Measurements from ENCODE around the gene TTLL6. TPM values are rescaled to one million over a fixed set of nuclear protein-coding genes. Genes with fewer than 3 reads are reported as not detected.

TTLL6 gene
- total RNA-seq, 1 experiment from 2014 or later = 3.4 TPM

DNA sequence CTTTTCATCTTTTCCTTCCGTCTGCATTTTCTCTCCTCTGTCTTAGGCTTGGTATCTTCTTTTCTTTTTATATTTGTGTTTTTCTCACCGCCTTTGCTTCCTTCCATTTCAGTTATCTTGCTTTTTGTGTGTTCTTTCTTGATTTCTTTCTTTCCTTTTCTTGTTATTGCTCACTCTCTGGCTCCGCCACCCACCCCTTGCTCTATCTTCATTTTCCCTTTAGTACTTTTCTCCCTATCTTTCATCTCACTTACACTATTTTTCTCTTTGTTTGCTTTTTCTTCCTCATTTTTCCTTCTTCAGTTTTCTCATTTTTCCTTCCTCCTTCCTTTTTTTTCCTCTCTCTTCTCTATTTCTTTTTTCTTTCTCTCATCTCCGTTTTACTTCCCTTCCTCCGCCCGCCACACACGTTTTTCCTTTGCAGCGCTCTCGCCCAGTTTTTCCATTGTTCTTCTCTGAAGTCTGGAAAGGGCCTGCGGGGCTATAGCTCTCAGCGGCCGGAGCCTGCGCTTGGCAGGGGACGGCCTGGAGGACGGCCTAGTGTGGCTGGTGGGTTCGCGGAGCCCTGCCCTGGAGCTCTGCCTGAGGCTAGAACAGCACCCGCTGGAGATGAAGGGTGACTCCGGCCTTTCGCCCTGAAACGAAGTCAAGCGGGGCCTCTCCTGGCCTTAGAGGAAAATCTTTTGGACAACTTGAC lies 83.2 kb downstream of the TTLL6 start:
- H3K27me3 Mint-ChIP-seq (ENCODE audit: low read depth) = peaks cover 100% of the 10 kb centered on the region
- H3K9me3 Mint-ChIP-seq = no peaks in the 10 kb centered on the region
- H3K36me3 Mint-ChIP-seq = no peaks in the 10 kb centered on the region
- H3K4me3 Mint-ChIP-seq = peak overlapping the region; percentile 65
- DNase-seq (ENCODE audit: low spot score) (no peak), ATAC-seq (0 out of 2 replicates have a peak, but pooled peaks have one; percentile 4)
- ChIA-PET POLR2A (no interaction called here), CTCF (interaction anchor here (0.7 to 9.3 kb wide), 7 partner anchors 10 to 145 kb away, joined by 3 to 70 read pairs (median 4); partner anchors contain the start of genes PRAC1 and PRAC2)
- TF ChIP-seq, protein P1, sequence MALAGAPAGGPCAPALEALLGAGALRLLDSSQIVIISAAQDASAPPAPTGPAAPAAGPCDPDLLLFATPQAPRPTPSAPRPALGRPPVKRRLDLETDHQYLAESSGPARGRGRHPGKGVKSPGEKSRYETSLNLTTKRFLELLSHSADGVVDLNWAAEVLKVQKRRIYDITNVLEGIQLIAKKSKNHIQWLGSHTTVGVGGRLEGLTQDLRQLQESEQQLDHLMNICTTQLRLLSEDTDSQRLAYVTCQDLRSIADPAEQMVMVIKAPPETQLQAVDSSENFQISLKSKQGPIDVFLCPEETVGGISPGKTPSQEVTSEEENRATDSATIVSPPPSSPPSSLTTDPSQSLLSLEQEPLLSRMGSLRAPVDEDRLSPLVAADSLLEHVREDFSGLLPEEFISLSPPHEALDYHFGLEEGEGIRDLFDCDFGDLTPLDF (CRISPR knock-in tag; IDR thresholded peaks at IDR 0.05) = no peak
- TF ChIP-seq, protein P2, sequence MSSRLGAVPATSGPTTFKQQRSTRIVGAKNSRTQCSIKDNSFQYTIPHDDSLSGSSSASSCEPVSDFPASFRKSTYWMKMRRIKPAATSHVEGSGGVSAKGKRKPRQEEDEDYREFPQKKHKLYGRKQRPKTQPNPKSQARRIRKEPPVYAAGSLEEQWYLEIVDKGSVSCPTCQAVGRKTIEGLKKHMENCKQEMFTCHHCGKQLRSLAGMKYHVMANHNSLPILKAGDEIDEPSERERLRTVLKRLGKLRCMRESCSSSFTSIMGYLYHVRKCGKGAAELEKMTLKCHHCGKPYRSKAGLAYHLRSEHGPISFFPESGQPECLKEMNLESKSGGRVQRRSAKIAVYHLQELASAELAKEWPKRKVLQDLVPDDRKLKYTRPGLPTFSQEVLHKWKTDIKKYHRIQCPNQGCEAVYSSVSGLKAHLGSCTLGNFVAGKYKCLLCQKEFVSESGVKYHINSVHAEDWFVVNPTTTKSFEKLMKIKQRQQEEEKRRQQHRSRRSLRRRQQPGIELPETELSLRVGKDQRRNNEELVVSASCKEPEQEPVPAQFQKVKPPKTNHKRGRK (CRISPR knock-in tag; IDR thresholded peaks at IDR 0.05; ENCODE audit: borderline replicate concordance) = peak; percentile 94
- no peak overlapping the region for H3K27ac Mint-ChIP-seq
- peaks cover 35% of the 10 kb centered on the region for H3K4me1 Mint-ChIP-seq

DNA sequence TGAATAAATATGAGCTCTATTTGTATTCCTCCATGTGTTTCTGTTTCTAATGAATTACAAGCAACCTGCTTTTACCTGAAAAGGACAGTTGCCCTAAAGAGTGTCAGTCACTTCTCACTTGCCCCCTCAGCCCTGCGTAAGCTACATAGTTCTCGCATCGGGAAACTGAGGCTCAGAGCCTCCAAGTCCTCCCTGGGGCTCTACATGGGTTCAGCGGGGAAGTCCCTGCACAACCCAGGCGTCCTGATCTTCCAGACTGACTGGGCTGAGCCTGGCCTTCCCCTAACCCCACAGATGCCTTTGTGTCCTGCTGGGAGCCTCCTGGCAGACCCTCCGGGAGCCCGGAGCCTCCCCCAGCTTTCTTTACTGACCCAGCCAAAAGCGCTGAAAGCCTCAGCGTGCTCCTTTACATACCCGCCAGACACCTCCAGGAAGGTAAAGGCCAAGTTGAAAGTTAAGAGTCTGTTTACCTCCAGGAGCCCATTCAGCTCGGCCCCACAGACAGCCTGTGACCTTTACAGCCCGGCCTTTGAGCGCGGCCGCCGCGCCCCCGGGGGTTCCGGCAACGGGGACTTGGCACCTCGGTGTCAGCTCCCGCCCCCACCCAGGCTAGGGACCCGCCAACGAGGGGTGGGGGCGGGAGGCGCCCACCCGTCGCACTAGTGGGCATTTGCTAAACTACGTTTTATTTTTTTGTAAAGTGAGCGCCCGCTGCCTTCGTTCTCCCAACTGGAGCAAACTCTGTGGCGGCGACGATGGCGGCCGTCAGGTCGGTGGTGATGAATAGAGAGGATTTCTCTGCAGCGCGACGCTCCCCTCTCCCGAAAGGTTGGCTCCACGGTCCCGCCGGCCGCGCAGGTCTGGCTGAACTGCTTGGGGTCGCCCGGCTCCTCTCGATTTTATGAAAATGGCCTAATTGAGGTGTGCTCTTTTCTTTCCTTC lies 84.1 kb downstream of the TTLL6 start:
- ATAC-seq (peak; percentile 63), DNase-seq (ENCODE audit: low spot score) (no peak)
- H3K27me3 Mint-ChIP-seq (ENCODE audit: low read depth) = peaks cover 100% of the 10 kb centered on the region
- H3K9me3 Mint-ChIP-seq = no peaks in the 10 kb centered on the region
- peaks cover 31% of the 10 kb centered on the region for H3K4me1 Mint-ChIP-seq
- peak; percentile 82 for TF ChIP-seq ZNF423 (CRISPR knock-in tag; IDR thresholded peaks at IDR 0.05)
- TF ChIP-seq, protein P3, sequence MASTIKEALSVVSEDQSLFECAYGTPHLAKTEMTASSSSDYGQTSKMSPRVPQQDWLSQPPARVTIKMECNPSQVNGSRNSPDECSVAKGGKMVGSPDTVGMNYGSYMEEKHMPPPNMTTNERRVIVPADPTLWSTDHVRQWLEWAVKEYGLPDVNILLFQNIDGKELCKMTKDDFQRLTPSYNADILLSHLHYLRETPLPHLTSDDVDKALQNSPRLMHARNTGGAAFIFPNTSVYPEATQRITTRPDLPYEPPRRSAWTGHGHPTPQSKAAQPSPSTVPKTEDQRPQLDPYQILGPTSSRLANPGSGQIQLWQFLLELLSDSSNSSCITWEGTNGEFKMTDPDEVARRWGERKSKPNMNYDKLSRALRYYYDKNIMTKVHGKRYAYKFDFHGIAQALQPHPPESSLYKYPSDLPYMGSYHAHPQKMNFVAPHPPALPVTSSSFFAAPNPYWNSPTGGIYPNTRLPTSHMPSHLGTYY (CRISPR knock-in tag; IDR thresholded peaks at IDR 0.05) = no peak
- H3K4me3 Mint-ChIP-seq = peak overlapping the region; percentile 65
- no peak overlapping the region for H3K27ac Mint-ChIP-seq
- H3K36me3 Mint-ChIP-seq = no peaks in the 10 kb centered on the region
- POLR2A ChIA-PET = no interaction called here
- CTCF ChIA-PET = interaction anchor here (0.6 to 9.3 kb wide), 7 partner anchors 9 to 154 kb away, joined by 3 to 70 read pairs (median 5); partner anchors contain the start of genes PRAC1 and PRAC2

DNA sequence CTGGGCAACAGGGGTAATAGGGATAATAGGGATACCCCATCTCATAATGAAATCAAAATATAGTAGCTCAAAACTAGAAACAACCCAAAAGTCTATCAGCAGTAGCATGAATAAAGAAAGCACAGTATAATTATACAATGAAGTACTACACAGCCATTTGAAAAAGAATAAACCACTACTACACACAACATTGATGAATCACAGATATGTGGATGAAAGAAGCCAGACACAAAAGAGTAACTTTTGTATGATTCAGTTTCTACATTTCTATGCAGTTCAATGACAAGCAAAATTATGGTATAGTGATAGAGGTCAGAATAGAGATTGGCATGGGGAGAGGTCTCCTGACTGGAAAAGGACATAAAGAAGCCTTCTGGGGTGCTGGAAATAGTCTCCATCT lies 85.7 kb downstream of the TTLL6 start:
- H3K36me3 Mint-ChIP-seq = no peaks in the 10 kb centered on the region
- H3K27ac Mint-ChIP-seq = no peak overlapping the region
- ChIA-PET CTCF (interaction anchor here (1.0 to 9.3 kb wide), 7 partner anchors 8 to 147 kb away, joined by 3 to 70 read pairs (median 6); partner anchors contain the start of genes PRAC1 and PRAC2), POLR2A (interaction anchor here (0.6 kb wide), 1 partner anchor 35 kb away, joined by 3 read pairs; no protein-coding TSS in a partner anchor)
- H3K9me3 Mint-ChIP-seq = no peaks in the 10 kb centered on the region
- no peak overlapping the region for H3K4me3 Mint-ChIP-seq
- H3K27me3 Mint-ChIP-seq (ENCODE audit: low read depth) = peaks cover 100% of the 10 kb centered on the region
- ATAC-seq = no peak
- H3K4me1 Mint-ChIP-seq = peaks cover 31% of the 10 kb centered on the region
- DNase-seq (ENCODE audit: low spot score) = no peak
- TF ChIP-seq, protein P4, sequence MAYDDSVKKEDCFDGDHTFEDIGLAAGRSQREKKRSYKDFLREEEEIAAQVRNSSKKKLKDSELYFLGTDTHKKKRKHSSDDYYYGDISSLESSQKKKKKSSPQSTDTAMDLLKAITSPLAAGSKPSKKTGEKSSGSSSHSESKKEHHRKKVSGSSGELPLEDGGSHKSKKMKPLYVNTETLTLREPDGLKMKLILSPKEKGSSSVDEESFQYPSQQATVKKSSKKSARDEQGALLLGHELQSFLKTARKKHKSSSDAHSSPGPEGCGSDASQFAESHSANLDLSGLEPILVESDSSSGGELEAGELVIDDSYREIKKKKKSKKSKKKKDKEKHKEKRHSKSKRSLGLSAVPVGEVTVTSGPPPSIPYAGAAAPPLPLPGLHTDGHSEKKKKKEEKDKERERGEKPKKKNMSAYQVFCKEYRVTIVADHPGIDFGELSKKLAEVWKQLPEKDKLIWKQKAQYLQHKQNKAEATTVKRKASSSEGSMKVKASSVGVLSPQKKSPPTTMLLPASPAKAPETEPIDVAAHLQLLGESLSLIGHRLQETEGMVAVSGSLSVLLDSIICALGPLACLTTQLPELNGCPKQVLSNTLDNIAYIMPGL (CRISPR knock-in tag; IDR thresholded peaks at IDR 0.05) = no peak
- TF ChIP-seq CBFB (CRISPR knock-in tag; IDR thresholded peaks at IDR 0.05; ENCODE audit: low read depth) = no peak
- no peak for TF ChIP-seq IRF2 (CRISPR knock-in tag; IDR thresholded peaks at IDR 0.05; ENCODE audit: borderline replicate concordance, low read depth)
- TF ChIP-seq EMX1 (CRISPR knock-in tag; IDR thresholded peaks at IDR 0.05) = no peak
- TF ChIP-seq, protein P5, sequence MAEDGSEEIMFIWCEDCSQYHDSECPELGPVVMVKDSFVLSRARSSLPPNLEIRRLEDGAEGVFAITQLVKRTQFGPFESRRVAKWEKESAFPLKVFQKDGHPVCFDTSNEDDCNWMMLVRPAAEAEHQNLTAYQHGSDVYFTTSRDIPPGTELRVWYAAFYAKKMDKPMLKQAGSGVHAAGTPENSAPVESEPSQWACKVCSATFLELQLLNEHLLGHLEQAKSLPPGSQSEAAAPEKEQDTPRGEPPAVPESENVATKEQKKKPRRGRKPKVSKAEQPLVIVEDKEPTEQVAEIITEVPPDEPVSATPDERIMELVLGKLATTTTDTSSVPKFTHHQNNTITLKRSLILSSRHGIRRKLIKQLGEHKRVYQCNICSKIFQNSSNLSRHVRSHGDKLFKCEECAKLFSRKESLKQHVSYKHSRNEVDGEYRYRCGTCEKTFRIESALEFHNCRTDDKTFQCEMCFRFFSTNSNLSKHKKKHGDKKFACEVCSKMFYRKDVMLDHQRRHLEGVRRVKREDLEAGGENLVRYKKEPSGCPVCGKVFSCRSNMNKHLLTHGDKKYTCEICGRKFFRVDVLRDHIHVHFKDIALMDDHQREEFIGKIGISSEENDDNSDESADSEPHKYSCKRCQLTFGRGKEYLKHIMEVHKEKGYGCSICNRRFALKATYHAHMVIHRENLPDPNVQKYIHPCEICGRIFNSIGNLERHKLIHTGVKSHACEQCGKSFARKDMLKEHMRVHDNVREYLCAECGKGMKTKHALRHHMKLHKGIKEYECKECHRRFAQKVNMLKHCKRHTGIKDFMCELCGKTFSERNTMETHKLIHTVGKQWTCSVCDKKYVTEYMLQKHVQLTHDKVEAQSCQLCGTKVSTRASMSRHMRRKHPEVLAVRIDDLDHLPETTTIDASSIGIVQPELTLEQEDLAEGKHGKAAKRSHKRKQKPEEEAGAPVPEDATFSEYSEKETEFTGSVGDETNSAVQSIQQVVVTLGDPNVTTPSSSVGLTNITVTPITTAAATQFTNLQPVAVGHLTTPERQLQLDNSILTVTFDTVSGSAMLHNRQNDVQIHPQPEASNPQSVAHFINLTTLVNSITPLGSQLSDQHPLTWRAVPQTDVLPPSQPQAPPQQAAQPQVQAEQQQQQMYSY (CRISPR knock-in tag; IDR thresholded peaks at IDR 0.05) = no peak
- TF ChIP-seq ATF1 (CRISPR knock-in tag; IDR thresholded peaks at IDR 0.05) = no peak
- TF ChIP-seq, protein P6, sequence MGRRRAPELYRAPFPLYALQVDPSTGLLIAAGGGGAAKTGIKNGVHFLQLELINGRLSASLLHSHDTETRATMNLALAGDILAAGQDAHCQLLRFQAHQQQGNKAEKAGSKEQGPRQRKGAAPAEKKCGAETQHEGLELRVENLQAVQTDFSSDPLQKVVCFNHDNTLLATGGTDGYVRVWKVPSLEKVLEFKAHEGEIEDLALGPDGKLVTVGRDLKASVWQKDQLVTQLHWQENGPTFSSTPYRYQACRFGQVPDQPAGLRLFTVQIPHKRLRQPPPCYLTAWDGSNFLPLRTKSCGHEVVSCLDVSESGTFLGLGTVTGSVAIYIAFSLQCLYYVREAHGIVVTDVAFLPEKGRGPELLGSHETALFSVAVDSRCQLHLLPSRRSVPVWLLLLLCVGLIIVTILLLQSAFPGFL (CRISPR knock-in tag; IDR thresholded peaks at IDR 0.05; ENCODE audit: borderline replicate concordance) = no peak
- TF ChIP-seq NFATC4 (CRISPR knock-in tag; IDR thresholded peaks at IDR 0.05) = no peak
- TF ChIP-seq, protein P7, sequence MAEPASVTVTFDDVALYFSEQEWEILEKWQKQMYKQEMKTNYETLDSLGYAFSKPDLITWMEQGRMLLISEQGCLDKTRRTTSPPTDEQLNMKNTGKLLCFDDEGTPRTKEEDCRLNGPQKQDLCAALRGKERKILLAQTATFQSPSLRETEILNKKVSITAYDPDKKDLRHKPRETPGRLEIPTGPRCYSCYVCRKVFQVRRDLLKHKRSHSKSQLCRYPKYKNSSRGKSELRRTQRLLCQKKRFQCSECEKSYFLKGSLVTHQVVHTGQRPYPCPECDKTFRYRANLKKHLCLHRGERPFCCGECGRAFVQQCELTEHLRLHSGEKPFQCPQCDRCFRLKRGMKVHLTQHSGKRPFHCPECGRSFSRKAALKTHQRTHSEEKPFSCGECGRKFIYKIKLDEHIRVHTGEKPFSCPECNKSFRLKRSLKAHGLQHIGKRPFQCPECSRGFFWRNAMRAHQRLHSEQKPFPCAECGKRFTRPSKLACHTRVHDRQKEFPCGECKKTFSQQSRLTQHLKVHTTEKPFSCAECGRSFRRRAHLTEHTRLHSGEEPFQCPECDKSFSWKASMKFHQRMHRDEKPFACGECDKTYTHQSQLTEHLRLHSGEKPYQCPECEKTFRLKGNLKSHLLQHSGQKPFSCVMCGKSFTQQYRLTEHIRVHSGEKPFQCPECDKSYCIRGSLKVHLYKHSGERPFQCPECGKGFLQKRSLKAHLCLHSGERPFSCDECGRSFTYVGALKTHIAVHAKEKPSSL (CRISPR knock-in tag; conservative IDR thresholded peaks at IDR 0.05) = no peak
- no peak for TF ChIP-seq TEAD4 (CRISPR knock-in tag; IDR thresholded peaks at IDR 0.05)
- no peak for TF ChIP-seq ESRRA (CRISPR knock-in tag; IDR thresholded peaks at IDR 0.05; ENCODE audit: borderline replicate concordance)

Data from WTC11 (cell line).